ENCODE results near the gene APBA2. TPM values are rescaled to one million over a fixed set of nuclear protein-coding genes. Genes with fewer than 3 reads are reported as not detected.

The APBA2 gene
- total and polyA plus RNA-seq, 10 donors = 5.8 to 33.8 (median 18.3) TPM

GRCh38 chr15:28871168-28871567, 14.6 kb upstream of the APBA2 start:
- no peaks in the 10 kb centered on the region for H3K27me3 ChIP-seq (replicated peaks in 1 of 7)
- H3K36me3 ChIP-seq = no peaks in the 10 kb centered on the region
- no peak overlapping the region for H3K4me3 ChIP-seq
- DNase-seq = no peak
- intact Hi-C loops (cut with DNase I; ENCODE audit: low total_unique reads) = no loop called here
- whole genome bisulfite sequencing, 5 donors = 84 to 94% (median 92%) methylated on average over 3 of the region's 3 CpGs
- TF ChIP-seq POLR2AphosphoS5 (IDR thresholded peaks at IDR 0.05) (no peak), CTCF (IDR thresholded peaks at IDR 0.05 in 8 of 11, conservative IDR thresholded peaks at IDR 0.05 in 3 of 11) (no peak), POLR2A (IDR thresholded peaks at IDR 0.05) (no peak)
- H3K9me3 ChIP-seq = peaks cover 0 to 8% (median 0%) of the 10 kb centered on the region in 8 donors
- H3K27ac ChIP-seq = no peak overlapping the region
- no peaks in the 10 kb centered on the region for H3K4me1 ChIP-seq

- peaks cover 0 to 3% (median 0%) of the 10 kb centered on the region in 7 donors for H3K27me3 ChIP-seq (replicated peaks in 1 of 7)
- no peaks in the 10 kb centered on the region for H3K36me3 ChIP-seq
- DNase-seq = no peak
- TF ChIP-seq POLR2A (IDR thresholded peaks at IDR 0.05) = no peak
- TF ChIP-seq CTCF (IDR thresholded peaks at IDR 0.05 in 8 of 11, conservative IDR thresholded peaks at IDR 0.05 in 3 of 11) = no peak
- no peak for TF ChIP-seq POLR2AphosphoS5 (IDR thresholded peaks at IDR 0.05)
- H3K9me3 ChIP-seq = peaks cover 0 to 8% (median 0%) of the 10 kb centered on the region in 8 donors
- H3K27ac ChIP-seq = no peak overlapping the region
- no peaks in the 10 kb centered on the region for H3K4me1 ChIP-seq
- intact Hi-C loops (cut with DNase I; ENCODE audit: low total_unique reads) = no loop called here
- H3K4me3 ChIP-seq = no peak overlapping the region
- 83 to 93% (median 88%) methylated on average over 5 of the region's 5 CpGs for WGBS, 5 donors
Measured at GRCh38 chr15:28873006-28873405, 12.8 kb upstream of the APBA2 start.

GRCh38 chr15:28873585-28874190, 12.1 kb upstream of the APBA2 start:
- DNase-seq = peak; percentile 39
- Histone ChIP-seq H3K9me3 (peaks cover 0 to 8% (median 0%) of the 10 kb centered on the region in 8 donors), H3K4me1 (no peaks in the 10 kb centered on the region), H3K27me3 (replicated peaks in 1 of 7) (peaks cover 0 to 3% (median 0%) of the 10 kb centered on the region in 7 donors), H3K4me3 (no peak overlapping the region), H3K36me3 (no peaks in the 10 kb centered on the region), H3K27ac (no peak overlapping the region)
- intact Hi-C loops (cut with DNase I; ENCODE audit: low total_unique reads) = no loop called here
- 59 to 81% (median 77%) methylated on average over 10 of the region's 10 CpGs for WGBS, 5 donors
- TF ChIP-seq POLR2A (IDR thresholded peaks at IDR 0.05) = no peak
- TF ChIP-seq CTCF (IDR thresholded peaks at IDR 0.05 in 8 of 11, conservative IDR thresholded peaks at IDR 0.05 in 3 of 11) = peak in 2 of 11 experiments; percentile 5 to 8

- no peaks in the 10 kb centered on the region for H3K4me1 ChIP-seq
- TF ChIP-seq CTCF (IDR thresholded peaks at IDR 0.05 in 8 of 11, conservative IDR thresholded peaks at IDR 0.05 in 3 of 11) = no peak
- TF ChIP-seq POLR2AphosphoS5 (IDR thresholded peaks at IDR 0.05) = no peak
- TF ChIP-seq POLR2A (IDR thresholded peaks at IDR 0.05) = no peak
- H3K4me3 ChIP-seq = no peak overlapping the region
- H3K36me3 ChIP-seq = no peaks in the 10 kb centered on the region
- no peak overlapping the region for H3K27ac ChIP-seq
- intact Hi-C loops (cut with DNase I; ENCODE audit: low total_unique reads) = no loop called here
- no peak for DNase-seq
- peaks cover 0 to 3% (median 0%) of the 10 kb centered on the region in 7 donors for H3K27me3 ChIP-seq (replicated peaks in 1 of 7)
- peaks cover 0 to 3% (median 0%) of the 10 kb centered on the region in 8 donors for H3K9me3 ChIP-seq
- WGBS, 5 donors = 83 to 91% (median 90%) methylated on average over 4 of the region's 4 CpGs
Measured at GRCh38 chr15:28875461-28876000, 10.2 kb upstream of the APBA2 start.
